Stimulated activated CD4-positive, alpha-beta T cell treated with anti-CD3 and anti-CD28 coated beads, Interleukin-1b, Interleukin-23, amount 100 ng/mL, for 24 hours (primary cell): ENCODE measurements around the gene CBR1.
"Not testable (repeated sequence)": the region's sequence is repeated elsewhere in the genome, so short reads cannot be mapped to it uniquely, and the experiment has no call there.

Experiments used
- DNase-seq, 4 experiments: peaks; one replicate each; pipeline ENCODE4 v3.0.0-alpha.2; 2020; ENCODE audit warnings: low read depth in 4 of 4, low spot score in 1 of 4

The CBR1 gene

GRCh38 chr21:36047139-36047538, 22.7 kb upstream of the CBR1 start:
- DNase-seq, result no peak

DNA sequence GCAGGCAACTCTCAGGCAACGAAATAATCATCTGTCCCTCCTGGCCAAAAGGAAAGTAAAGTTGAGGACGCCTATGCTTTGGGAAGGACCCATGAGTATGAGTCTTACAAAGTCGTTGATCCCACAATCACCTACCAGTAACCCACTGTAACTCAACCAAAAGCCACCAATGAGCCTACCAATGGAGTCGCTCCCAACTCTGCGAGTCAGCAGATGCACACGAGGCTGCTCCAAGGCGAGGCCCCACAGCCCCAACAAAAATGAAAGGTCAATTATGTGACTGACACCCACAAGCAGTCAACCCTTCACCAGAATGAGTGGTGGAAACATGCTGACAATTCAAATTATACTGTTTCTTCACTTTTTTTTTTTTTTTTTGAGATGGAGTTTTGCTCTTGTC, 21.5 kb upstream of the CBR1 start:
- no peak for DNase-seq

- DNase-seq, result no peak
Observed at GRCh38 chr21:36052860-36053714, 16.7 kb upstream of the CBR1 start.

- DNase-seq, result no peak
Observed at GRCh38 chr21:36053715-36054062, 16.1 kb upstream of the CBR1 start.

GRCh38 chr21:36055551-36055950, 14.3 kb upstream of the CBR1 start:
- no peak for DNase-seq

DNA sequence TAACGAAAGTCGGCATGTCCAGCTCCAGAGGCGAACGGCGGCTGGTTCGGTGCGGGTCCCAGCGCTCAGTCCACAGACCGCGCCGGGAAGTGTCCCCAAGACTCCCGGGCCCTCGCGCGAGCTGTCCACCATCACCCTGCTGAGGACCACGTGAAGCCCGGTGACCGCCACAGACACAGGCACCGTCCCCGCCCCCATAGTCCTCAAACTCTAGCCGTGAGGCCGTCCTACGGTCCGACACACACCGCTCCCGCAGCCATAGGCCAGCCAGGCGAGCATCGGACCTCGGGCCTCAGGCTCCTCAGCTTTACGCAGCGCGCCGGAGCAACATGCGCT, 10.0 kb upstream of the CBR1 start:
- DNase-seq, result peak in 2 of 4 experiments; percentile 3 to 14

DNA sequence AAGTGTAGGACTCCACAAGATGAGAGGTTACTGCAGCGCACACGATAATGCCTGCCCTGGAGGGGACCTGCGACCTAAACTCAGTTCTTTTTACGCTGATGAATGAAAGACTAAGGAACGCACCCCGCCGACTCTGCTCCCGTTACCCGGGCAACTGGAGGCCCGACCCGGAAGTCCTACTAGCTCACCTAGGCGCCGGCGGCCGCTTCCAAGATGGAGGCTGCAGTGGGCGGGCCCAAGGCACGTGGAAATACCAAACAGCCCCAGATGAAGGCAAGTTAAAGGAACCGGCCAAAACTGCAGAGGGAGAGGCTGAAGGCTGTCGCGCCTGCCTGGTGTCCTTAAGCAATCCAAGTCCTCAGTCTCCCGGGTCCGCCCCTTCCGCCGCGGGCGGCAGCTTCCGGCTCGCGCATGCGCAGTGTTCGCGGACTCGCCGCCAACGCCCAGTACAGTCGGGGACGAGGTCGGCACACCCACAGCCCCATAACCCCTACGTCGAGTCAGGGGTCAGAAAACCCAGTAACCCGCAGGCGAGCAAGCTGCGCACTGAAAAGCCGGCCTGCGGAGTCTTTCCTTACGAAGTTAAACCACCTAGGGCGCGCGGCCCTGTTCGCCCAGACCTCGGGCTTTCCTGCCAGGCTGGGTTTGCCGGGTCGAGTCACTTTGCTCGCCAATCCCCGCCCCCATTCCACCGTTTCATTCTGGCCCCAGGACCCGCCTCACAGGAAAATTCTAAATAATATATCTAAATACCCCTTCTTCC, 9.5 kb upstream of the CBR1 start, which contains the start of gene SETD4:
Gene SETD4, minus strand, starts transcription at position 368 of the 763 bp plus-strand sequence. CDS start 1,638 bp downstream, outside the sequence.
- DNase-seq, result peak; percentile 89 to 93 (median 90)

- DNase-seq, result no peak
Observed at GRCh38 chr21:36061445-36061844, 8.4 kb upstream of the CBR1 start.

GRCh38 chr21:36063375-36064084, 6.3 kb upstream of the CBR1 start:
- DNase-seq, result no peak

- no peak for DNase-seq
Observed at GRCh38 chr21:36064085-36064460, 5.8 kb upstream of the CBR1 start.

GRCh38 chr21:36065497-36066036, 4.3 kb upstream of the CBR1 start:
- no peak for DNase-seq

GRCh38 chr21:36068748-36069398, 951 bp upstream of the CBR1 start:
- DNase-seq, result no peak

GRCh38 chr21:36070999-36071398, 1.2 kb downstream of the CBR1 start:
- no peak for DNase-seq

DNA sequence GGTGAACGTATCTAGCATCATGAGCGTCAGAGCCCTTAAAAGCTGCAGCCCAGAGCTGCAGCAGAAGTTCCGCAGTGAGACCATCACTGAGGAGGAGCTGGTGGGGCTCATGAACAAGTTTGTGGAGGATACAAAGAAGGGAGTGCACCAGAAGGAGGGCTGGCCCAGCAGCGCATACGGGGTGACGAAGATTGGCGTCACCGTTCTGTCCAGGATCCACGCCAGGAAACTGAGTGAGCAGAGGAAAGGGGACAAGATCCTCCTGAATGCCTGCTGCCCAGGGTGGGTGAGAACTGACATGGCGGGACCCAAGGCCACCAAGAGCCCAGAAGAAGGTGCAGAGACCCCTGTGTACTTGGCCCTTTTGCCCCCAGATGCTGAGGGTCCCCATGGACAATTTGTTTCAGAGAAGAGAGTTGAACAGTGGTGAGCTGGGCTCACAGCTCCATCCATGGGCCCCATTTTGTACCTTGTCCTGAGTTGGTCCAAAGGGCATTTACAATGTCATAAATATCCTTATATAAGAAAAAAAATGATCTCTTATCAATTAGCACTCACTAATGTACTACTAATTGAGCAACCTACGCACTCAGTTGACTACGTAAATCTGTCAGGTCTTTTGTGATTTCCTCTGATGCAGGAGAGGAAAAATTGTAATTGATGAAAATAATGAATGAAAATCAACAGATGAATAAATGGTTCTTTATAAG, 2.8 kb downstream of the CBR1 start:
- DNase-seq, result no peak

DNA sequence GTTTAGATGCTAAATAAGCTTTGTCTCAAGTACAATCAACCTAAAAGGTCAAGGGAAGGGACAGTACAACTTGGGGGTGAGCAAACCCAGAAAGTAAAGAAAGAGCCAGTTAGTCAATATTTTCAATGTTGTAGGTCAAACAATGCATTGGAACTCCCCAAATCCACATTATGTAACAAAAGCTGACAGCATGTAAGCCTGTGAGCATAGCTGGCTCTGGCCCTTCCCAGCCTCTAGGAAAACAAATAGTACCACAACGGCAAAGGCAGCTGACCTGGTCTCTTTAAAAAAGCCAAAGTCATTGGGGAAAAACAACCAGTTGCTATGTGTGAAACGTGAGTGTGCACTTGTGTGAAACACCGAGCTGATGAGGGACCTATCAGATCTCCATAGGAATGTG, 3.4 kb downstream of the CBR1 start:
- DNase-seq, result no peak

DNA sequence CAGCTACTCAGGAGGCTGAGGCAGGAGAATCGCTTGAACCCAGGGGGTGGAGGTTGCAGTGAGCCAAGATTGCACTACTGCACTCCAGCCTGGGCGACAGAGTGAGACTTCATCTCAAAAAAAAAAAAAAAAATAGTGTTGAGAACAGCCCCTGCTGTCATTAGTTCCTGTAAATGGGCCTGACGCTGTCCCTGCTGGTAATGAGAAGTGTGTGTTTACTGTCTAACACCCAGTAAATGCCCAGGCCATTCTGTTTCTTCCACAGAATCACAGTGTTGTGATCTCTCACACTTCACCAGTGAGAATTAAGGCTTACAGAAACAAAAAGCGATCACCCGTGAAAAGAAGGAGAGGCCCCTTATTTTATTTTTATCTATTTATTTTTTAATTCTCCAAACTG, 4.1 kb downstream of the CBR1 start:
- DNase-seq, result not testable (repeated sequence)

GRCh38 chr21:36075171-36075570, 5.3 kb downstream of the CBR1 start:
- no peak for DNase-seq

DNA sequence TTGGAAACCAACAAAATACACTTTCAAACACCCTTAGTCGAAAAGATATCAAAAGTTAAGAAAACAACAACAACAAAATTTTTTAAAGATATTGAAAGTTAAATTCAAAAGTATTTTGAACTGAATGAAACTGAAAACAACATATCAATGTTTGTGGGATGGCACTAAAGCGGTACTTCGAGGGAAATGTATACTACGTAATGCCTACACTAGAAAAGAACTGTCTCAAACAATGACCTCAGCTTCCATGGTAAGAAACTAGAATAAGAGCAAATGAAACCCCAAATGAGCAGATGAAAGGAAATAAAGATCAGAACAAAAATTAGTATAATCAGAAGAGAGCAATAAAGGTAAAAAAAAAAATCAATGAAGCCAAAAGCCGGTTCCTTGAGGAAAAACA, 6.1 kb downstream of the CBR1 start:
- no peak for DNase-seq

- DNase-seq, result no peak
Observed at GRCh38 chr21:36076878-36077655, 7.2 kb downstream of the CBR1 start.

GRCh38 chr21:36077758-36078157, 7.9 kb downstream of the CBR1 start:
- DNase-seq, result no peak
